ENCODE measurements around the gene TENM4. TPM values are rescaled to one million over a fixed set of nuclear protein-coding genes. Genes with fewer than 3 reads are reported as not detected.

TENM4 gene
- total RNA-seq, 1 experiment from 2014 or later = 0.39 TPM

GRCh38 chr11:79110321-79110720, 330.5 kb downstream of the TENM4 start:
- intact Hi-C loops (cut with micrococcal nuclease; ENCODE audit: unreplicated experiment) = no loop called here
- Histone ChIP-seq H3K4me3 (ENCODE audit: low read depth in 2 of 2, low read length in 2 of 2) (no peak overlapping the region), H3K27me3 (ENCODE audit: control insufficient read depth, insufficient read depth, low read length) (peaks cover 3% of the 10 kb centered on the region; the same call in 1 of the 2 replicates), H3K4me1 (ENCODE audit: control insufficient read depth, insufficient read depth, low read length) (no peaks in the 10 kb centered on the region), H3K27ac (ENCODE audit: low read length) (no peak overlapping the region), H3K9me3 (ENCODE audit: control insufficient read depth, insufficient read depth, low read depth, low read length) (no peaks in the 10 kb centered on the region), H3K36me3 (ENCODE audit: control insufficient read depth, insufficient read depth, low read length) (no peaks in the 10 kb centered on the region; the same call in 1 of the 2 replicates)
- no peak for TF ChIP-seq SIN3A (IDR thresholded peaks at IDR 0.05; ENCODE audit: borderline replicate concordance, insufficient read depth, low read depth, low read length)
- TF ChIP-seq, protein P1, sequence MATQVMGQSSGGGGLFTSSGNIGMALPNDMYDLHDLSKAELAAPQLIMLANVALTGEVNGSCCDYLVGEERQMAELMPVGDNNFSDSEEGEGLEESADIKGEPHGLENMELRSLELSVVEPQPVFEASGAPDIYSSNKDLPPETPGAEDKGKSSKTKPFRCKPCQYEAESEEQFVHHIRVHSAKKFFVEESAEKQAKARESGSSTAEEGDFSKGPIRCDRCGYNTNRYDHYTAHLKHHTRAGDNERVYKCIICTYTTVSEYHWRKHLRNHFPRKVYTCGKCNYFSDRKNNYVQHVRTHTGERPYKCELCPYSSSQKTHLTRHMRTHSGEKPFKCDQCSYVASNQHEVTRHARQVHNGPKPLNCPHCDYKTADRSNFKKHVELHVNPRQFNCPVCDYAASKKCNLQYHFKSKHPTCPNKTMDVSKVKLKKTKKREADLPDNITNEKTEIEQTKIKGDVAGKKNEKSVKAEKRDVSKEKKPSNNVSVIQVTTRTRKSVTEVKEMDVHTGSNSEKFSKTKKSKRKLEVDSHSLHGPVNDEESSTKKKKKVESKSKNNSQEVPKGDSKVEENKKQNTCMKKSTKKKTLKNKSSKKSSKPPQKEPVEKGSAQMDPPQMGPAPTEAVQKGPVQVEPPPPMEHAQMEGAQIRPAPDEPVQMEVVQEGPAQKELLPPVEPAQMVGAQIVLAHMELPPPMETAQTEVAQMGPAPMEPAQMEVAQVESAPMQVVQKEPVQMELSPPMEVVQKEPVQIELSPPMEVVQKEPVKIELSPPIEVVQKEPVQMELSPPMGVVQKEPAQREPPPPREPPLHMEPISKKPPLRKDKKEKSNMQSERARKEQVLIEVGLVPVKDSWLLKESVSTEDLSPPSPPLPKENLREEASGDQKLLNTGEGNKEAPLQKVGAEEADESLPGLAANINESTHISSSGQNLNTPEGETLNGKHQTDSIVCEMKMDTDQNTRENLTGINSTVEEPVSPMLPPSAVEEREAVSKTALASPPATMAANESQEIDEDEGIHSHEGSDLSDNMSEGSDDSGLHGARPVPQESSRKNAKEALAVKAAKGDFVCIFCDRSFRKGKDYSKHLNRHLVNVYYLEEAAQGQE (IDR thresholded peaks at IDR 0.05; ENCODE audit: insufficient read depth in 1 of 2, low read depth in 2 of 2, low read length in 1 of 2) = no peak
- TF ChIP-seq TCF7L2 (IDR thresholded peaks at IDR 0.05; ENCODE audit: low read depth, low read length) = no peak
- TF ChIP-seq CTCF (IDR thresholded peaks at IDR 0.05) = no peak
- no peak for TF ChIP-seq POLR2AphosphoS5 (IDR thresholded peaks at IDR 0.05; ENCODE audit: low read depth, low read length)
- ATAC-seq (no peak), DNase-seq (ENCODE audit: low read depth, low spot score) (no peak)
- no TSS peak for BruUV-seq (replicated peaks)
- ChIA-PET POLR2A (no interaction called here), CTCF (no interaction called here)
- in situ Hi-C loops (cut with HindIII; ENCODE audit: low pct_unique_long_range_greater_than_20kb, low sequenced_read_pairs) = no loop called here

DNA sequence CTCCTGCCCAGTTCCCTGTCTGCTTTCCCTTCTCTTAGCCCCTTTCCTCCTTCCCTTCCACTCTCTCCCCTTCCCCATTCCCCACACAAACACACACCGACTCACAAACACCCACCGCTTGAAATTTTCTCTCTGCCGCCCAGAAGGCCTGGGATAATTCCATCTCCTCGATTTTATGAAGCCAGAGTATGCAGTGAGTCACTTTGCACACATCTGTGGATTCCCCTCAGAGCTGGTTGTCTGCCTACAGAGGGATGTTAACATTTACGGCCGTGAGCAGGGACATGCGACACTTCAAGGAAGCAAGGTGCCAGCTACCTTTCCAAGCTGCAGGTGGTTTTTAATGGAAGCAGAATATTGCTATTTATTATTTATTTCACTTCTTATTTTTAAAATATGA, 332.0 kb downstream of the TENM4 start:
- Histone ChIP-seq H3K4me1 (ENCODE audit: control insufficient read depth, insufficient read depth, low read length) (no peaks in the 10 kb centered on the region), H3K27me3 (ENCODE audit: control insufficient read depth, insufficient read depth, low read length) (no peaks in the 10 kb centered on the region; the same call in 1 of the 2 replicates), H3K4me3 (ENCODE audit: low read depth in 2 of 2, low read length in 2 of 2) (no peak overlapping the region), H3K27ac (ENCODE audit: low read length) (no peak overlapping the region), H3K9me3 (ENCODE audit: control insufficient read depth, insufficient read depth, low read depth, low read length) (no peaks in the 10 kb centered on the region), H3K36me3 (ENCODE audit: control insufficient read depth, insufficient read depth, low read length) (no peaks in the 10 kb centered on the region; the same call in 1 of the 2 replicates)
- ChIA-PET CTCF (interaction anchor here (1.4 kb wide), 1 partner anchor 9 kb away, joined by 4 read pairs; no protein-coding TSS in a partner anchor), POLR2A (no interaction called here)
- no TSS peak for BruUV-seq (replicated peaks)
- DNase-seq (ENCODE audit: low read depth, low spot score) (no peak), ATAC-seq (no peak)
- in situ Hi-C loops (cut with HindIII; ENCODE audit: low pct_unique_long_range_greater_than_20kb, low sequenced_read_pairs) = no loop called here
- intact Hi-C loops (cut with micrococcal nuclease; ENCODE audit: unreplicated experiment) = no loop called here
- TF ChIP-seq, protein P1 (IDR thresholded peaks at IDR 0.05; ENCODE audit: insufficient read depth in 1 of 2, low read depth in 2 of 2, low read length in 1 of 2) = no peak
- TF ChIP-seq TCF7L2 (IDR thresholded peaks at IDR 0.05; ENCODE audit: low read depth, low read length) (no peak), SIN3A (IDR thresholded peaks at IDR 0.05; ENCODE audit: borderline replicate concordance, insufficient read depth, low read depth, low read length) (no peak), POLR2AphosphoS5 (IDR thresholded peaks at IDR 0.05; ENCODE audit: low read depth, low read length) (no peak), CTCF (IDR thresholded peaks at IDR 0.05) (no peak)
